ENCODE measurements around the gene LY6G5C. TPM values are rescaled to one million over a fixed set of nuclear protein-coding genes. Genes with fewer than 3 reads are reported as not detected.
A peak's percentile ranks its signal among the peaks of the same experiment; 100 is the strongest.

LY6G5C gene
- total and polyA plus RNA-seq, 5 donors from 2014 or later = 3.1 to 19.9 (median 11.4) TPM

GRCh38 chr6:31655349-31656237 lies 25.3 kb downstream of the LY6G5C start, which contains the start of gene APOM:
Gene APOM (plus strand): TSS chr6:31655894. CDS start chr6:31655967, 73 bp downstream.
- H3K36me3 Mint-ChIP-seq = peaks cover 15% of the 10 kb centered on the region
- peak within 1 kb of the TSS in 3 of 4 donors; percentile 65 to 99 (median 92) for H3K4me3 Mint-ChIP-seq
- peaks cover 56% of the 10 kb centered on the region for H3K4me1 ChIP-seq (ENCODE audit: control insufficient read depth, insufficient read depth, low read length, poor library complexity, severe bottlenecking)

DNA sequence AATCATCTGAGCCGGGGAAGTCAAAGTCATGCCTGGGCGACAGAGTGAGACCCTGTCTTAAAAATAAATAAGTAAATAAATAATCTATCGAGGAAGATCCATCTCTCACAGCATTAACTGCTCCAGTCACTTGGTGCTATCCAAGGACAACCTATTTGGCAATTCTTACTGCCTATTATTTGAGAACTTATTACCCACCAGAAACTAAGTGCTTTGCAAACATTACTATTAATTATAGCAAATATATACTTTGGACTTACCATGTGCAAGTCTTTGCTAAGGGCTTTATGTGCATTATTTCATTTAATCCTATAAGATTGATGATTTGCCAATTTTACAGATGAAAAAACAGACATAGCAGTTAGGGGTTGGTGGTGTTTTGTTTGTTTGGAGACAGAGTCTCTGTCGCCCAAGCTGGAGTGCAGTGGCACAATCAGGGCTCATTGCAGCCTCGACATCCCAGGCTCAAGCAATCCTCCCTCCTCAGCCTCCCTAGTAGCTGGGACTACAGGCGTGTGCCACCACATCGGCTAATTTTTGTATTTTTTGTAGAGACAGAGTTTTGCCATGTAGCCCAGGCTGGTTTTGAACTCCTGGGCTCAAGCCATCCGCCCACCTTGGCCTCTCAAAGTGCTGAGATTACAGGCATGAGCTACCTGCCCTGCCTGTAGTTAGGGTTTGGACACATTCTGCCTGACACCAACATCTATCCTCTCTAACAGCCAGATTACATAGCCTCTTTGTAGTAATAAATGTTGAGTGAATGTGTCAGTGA lies 26.1 kb downstream of the LY6G5C start:
- H3K4me1 ChIP-seq (ENCODE audit: control insufficient read depth, insufficient read depth, low read length, poor library complexity, severe bottlenecking) = peaks cover 50% of the 10 kb centered on the region
- Mint-ChIP-seq H3K4me1 (peaks cover 4 to 78% (median 45%) of the 10 kb centered on the region in 4 donors), H3K9me3 (peaks cover 0 to 7% (median 0%) of the 10 kb centered on the region in 7 donors), H3K4me3 (peak overlapping the region in 3 of 4 donors; percentile 56 to 99 (median 59)), H3K27ac (no peak overlapping the region), H3K36me3 (peaks cover 15% of the 10 kb centered on the region), H3K27me3 (peaks cover 8% of the 10 kb centered on the region)
- ATAC-seq (ENCODE audit: low read depth in 2 of 2) (no peak), DNase-seq (no peak)
- H3K27me3 ChIP-seq (ENCODE audit: control insufficient read depth, insufficient read depth, low read length) = no peaks in the 10 kb centered on the region
- no peak overlapping the region for H3K27ac ChIP-seq (ENCODE audit: insufficient read depth, low read length, poor library complexity, severe bottlenecking)
- peaks cover 17% of the 10 kb centered on the region for H3K36me3 ChIP-seq (ENCODE audit: control insufficient read depth, insufficient read depth, low read length)
- no peak overlapping the region for H3K4me3 ChIP-seq (ENCODE audit: low read depth, low read length)
- no peaks in the 10 kb centered on the region for H3K9me3 ChIP-seq (ENCODE audit: control insufficient read depth in 2 of 2, low read length in 2 of 2)

More at GRCh38 chr6:31655349-31656237, 25.3 kb downstream of the LY6G5C start, which contains the start of gene APOM:
- Histone ChIP-seq H3K27ac (ENCODE audit: insufficient read depth, low read length, poor library complexity, severe bottlenecking) (no peak within 1 kb of the TSS), H3K9me3 (ENCODE audit: control insufficient read depth in 2 of 2, low read length in 2 of 2) (no peaks in the 10 kb centered on the region), H3K4me3 (ENCODE audit: low read depth, low read length) (no peak within 1 kb of the TSS), H3K36me3 (ENCODE audit: control insufficient read depth, insufficient read depth, low read length) (peaks cover 17% of the 10 kb centered on the region), H3K27me3 (ENCODE audit: control insufficient read depth, insufficient read depth, low read length) (no peaks in the 10 kb centered on the region)
- Mint-ChIP-seq H3K4me1 (peaks cover 4 to 76% (median 44%) of the 10 kb centered on the region in 4 donors), H3K9me3 (peaks cover 0 to 7% (median 0%) of the 10 kb centered on the region in 7 donors), H3K27ac (peak within 1 kb of the TSS; percentile 18 to 36 (median 35)), H3K27me3 (peaks cover 8% of the 10 kb centered on the region)
- ATAC-seq (ENCODE audit: low read depth in 2 of 2) (no peak), DNase-seq (no peak)

DNA sequence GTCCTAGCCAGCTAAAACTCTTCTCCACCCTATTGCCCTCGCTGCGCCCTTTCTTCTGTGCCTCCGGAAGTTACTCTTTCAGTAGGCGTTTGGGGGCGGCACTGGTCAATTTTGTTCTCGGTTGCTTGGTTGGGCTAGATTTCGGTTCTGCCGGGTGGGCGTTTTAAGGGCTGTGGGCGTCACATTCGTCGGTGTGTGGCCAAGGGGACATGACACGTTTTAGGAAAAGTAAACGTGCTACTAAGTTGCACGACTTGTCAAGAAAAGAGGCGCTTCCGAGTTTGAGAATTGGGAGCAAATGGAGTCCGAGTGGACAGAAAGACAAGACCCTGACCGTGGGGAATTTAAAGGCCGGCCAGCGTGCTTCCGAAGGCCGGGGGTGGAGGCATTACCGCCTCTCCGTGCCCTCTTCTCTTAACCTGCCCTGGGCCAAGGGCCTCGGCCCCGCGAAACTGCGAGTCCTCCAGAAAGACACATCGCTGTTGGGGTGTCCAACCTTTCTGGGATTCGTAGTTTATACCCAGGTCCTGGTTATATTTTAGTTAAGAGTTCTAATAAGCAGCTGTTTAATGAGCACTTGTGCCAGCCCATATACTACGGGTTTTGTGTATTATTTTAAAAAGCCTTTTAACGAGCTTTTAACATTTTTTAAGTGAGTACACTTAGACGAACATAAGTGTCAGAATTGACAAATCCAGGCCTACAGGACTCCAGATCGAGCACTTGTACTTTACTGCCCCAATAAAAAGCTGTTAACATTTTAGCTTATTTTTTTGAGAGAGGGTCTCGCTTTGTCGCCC lies 27.7 kb downstream of the LY6G5C start:
- Histone ChIP-seq H3K4me1 (ENCODE audit: control insufficient read depth, insufficient read depth, low read length, poor library complexity, severe bottlenecking) (peaks cover 33% of the 10 kb centered on the region), H3K9me3 (ENCODE audit: control insufficient read depth in 2 of 2, low read length in 2 of 2) (no peaks in the 10 kb centered on the region), H3K4me3 (ENCODE audit: low read depth, low read length) (peak overlapping the region; percentile 92), H3K36me3 (ENCODE audit: control insufficient read depth, insufficient read depth, low read length) (peaks cover 28% of the 10 kb centered on the region), H3K27ac (ENCODE audit: insufficient read depth, low read length, poor library complexity, severe bottlenecking) (peak overlapping the region; percentile 99), H3K27me3 (ENCODE audit: control insufficient read depth, insufficient read depth, low read length) (no peaks in the 10 kb centered on the region)
- Mint-ChIP-seq H3K27ac (peak overlapping the region; percentile 99 to 100 (median 100)), H3K36me3 (peaks cover 23% of the 10 kb centered on the region), H3K4me1 (peaks cover 4 to 70% (median 40%) of the 10 kb centered on the region in 4 donors), H3K9me3 (peaks cover 0 to 9% (median 0%) of the 10 kb centered on the region in 7 donors), H3K27me3 (peaks cover 8% of the 10 kb centered on the region), H3K4me3 (peak overlapping the region; percentile 92 to 98 (median 98))
- DNase-seq = peak in 1 of 3 donors; percentile 83
- peak; percentile 68 to 70 for ATAC-seq (ENCODE audit: low read depth in 2 of 2)

DNA sequence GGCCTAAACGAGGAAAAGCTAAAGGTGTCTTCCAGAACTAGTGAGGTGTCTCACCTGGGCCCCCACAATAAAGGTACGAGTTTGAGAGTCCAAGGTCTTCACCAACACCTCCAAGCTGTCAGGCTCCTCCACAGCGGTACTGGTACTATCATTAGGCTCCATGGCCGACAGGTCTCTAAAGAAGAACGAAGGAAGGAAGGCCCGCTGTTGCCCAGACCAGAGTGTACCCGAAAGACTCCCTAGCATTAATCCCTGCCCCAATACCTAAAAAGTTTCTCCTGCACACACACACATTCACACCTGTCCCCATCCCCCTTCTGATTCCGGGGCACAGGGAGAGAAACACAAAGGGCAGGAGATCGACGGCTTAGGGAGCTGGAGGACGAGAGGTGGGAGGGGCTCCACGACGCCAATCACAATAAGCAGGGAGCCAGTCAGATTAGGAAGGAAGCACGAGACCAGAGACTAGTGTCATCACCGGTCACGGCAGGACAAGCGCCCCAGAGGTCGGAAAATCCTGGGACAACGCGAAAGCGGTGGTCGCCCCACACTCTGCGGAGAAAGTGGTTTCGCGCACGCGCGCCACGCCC lies 29.2 kb downstream of the LY6G5C start:
- Histone ChIP-seq H3K36me3 (ENCODE audit: control insufficient read depth, insufficient read depth, low read length) (peaks cover 34% of the 10 kb centered on the region), H3K27me3 (ENCODE audit: control insufficient read depth, insufficient read depth, low read length) (no peaks in the 10 kb centered on the region), H3K4me3 (ENCODE audit: low read depth, low read length) (peak overlapping the region; percentile 92), H3K9me3 (ENCODE audit: control insufficient read depth in 2 of 2, low read length in 2 of 2) (no peaks in the 10 kb centered on the region), H3K27ac (ENCODE audit: insufficient read depth, low read length, poor library complexity, severe bottlenecking) (peak overlapping the region; percentile 99), H3K4me1 (ENCODE audit: control insufficient read depth, insufficient read depth, low read length, poor library complexity, severe bottlenecking) (peaks cover 23% of the 10 kb centered on the region)
- DNase-seq = peak in 1 of 3 donors; percentile 77
- H3K36me3 Mint-ChIP-seq = peaks cover 30% of the 10 kb centered on the region
- peak overlapping the region; percentile 99 to 100 (median 100) for H3K27ac Mint-ChIP-seq
- H3K27me3 Mint-ChIP-seq = peaks cover 8% of the 10 kb centered on the region
- peaks cover 4 to 58% (median 30%) of the 10 kb centered on the region in 4 donors for H3K4me1 Mint-ChIP-seq
- peak in 1 of 2 donors; percentile 19 for ATAC-seq (ENCODE audit: low read depth in 2 of 2)
- H3K9me3 Mint-ChIP-seq = peaks cover 0 to 9% (median 0%) of the 10 kb centered on the region in 7 donors
- peak overlapping the region; percentile 92 to 98 (median 98) for H3K4me3 Mint-ChIP-seq

GRCh38 chr6:31645325-31645724 lies 35.5 kb downstream of the LY6G5C start:
- peaks cover 0 to 2% (median 0%) of the 10 kb centered on the region in 7 donors for H3K9me3 Mint-ChIP-seq
- H3K27me3 ChIP-seq (ENCODE audit: control insufficient read depth, insufficient read depth, low read length) = no peaks in the 10 kb centered on the region
- no peak overlapping the region for H3K4me3 Mint-ChIP-seq
- no peaks in the 10 kb centered on the region for H3K4me1 ChIP-seq (ENCODE audit: control insufficient read depth, insufficient read depth, low read length, poor library complexity, severe bottlenecking)
- no peak overlapping the region for H3K27ac ChIP-seq (ENCODE audit: insufficient read depth, low read length, poor library complexity, severe bottlenecking)
- H3K4me1 Mint-ChIP-seq = peaks cover 0 to 20% (median 11%) of the 10 kb centered on the region in 4 donors
- no peak overlapping the region for H3K4me3 ChIP-seq (ENCODE audit: low read depth, low read length)
- ATAC-seq (ENCODE audit: low read depth in 2 of 2) (no peak), DNase-seq (no peak)
- no peaks in the 10 kb centered on the region for H3K27me3 Mint-ChIP-seq
- no peaks in the 10 kb centered on the region for H3K9me3 ChIP-seq (ENCODE audit: control insufficient read depth in 2 of 2, low read length in 2 of 2)
- H3K27ac Mint-ChIP-seq = peak overlapping the region in 2 of 3 donors; percentile 44 to 45
- H3K36me3 Mint-ChIP-seq = peaks cover 44% of the 10 kb centered on the region
- H3K36me3 ChIP-seq (ENCODE audit: control insufficient read depth, insufficient read depth, low read length) = peaks cover 86% of the 10 kb centered on the region

DNA sequence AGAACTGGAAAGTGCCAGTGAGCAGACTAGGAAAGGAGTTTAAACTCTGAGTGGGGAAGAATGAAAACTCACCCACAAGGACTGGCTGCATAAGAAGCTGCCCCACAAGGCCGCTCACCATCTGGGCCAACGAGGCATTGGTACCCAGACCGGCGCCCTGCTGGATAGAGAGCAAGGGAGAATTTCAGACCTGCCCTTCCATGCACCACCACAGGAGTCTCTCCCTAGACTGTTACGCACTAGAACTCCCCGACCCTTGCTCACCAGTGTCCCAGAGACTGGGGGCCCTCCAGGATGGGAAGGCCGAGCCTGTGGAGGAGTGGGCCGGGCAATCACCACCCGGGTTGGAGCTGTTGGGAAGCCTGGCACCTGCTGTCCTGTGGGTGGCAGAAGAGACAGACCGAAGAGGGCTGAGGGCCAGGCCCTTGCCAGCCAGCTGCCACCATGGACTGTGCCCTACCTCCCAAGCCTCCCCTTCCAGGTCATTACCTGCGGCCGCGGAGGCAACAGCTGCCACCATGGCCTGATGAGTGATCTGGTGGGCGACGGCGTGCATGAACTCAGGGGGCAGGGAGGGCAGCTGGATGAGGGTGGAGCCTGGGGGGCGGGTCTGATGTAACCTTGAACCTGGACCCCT lies 36.9 kb downstream of the LY6G5C start:
- no peak overlapping the region for H3K4me3 Mint-ChIP-seq
- no peaks in the 10 kb centered on the region for H3K27me3 Mint-ChIP-seq
- no peaks in the 10 kb centered on the region for H3K9me3 ChIP-seq (ENCODE audit: control insufficient read depth in 2 of 2, low read length in 2 of 2)
- no peak overlapping the region for H3K27ac ChIP-seq (ENCODE audit: insufficient read depth, low read length, poor library complexity, severe bottlenecking)
- DNase-seq = no peak
- no peak overlapping the region for H3K27ac Mint-ChIP-seq
- peaks cover 91% of the 10 kb centered on the region for H3K36me3 ChIP-seq (ENCODE audit: control insufficient read depth, insufficient read depth, low read length)
- H3K9me3 Mint-ChIP-seq = peaks cover 0 to 2% (median 0%) of the 10 kb centered on the region in 7 donors
- H3K4me1 Mint-ChIP-seq = peaks cover 0 to 7% (median 4%) of the 10 kb centered on the region in 4 donors
- peaks cover 45% of the 10 kb centered on the region for H3K36me3 Mint-ChIP-seq
- H3K27me3 ChIP-seq (ENCODE audit: control insufficient read depth, insufficient read depth, low read length) = no peaks in the 10 kb centered on the region
- H3K4me1 ChIP-seq (ENCODE audit: control insufficient read depth, insufficient read depth, low read length, poor library complexity, severe bottlenecking) = no peaks in the 10 kb centered on the region
- no peak overlapping the region for H3K4me3 ChIP-seq (ENCODE audit: low read depth, low read length)
- ATAC-seq (ENCODE audit: low read depth in 2 of 2) = no peak

Data from CD4-positive, CD25-positive, alpha-beta regulatory T cell (primary cell).